Ecto neural progenitor cell (in vitro differentiated cells): Measurements from ENCODE around the gene CSNK1G2.
"Not testable (repeated sequence)": the region's sequence is repeated elsewhere in the genome, so short reads cannot be mapped to it uniquely, and the experiment has no call there.

Experiments used
- DNase-seq: peaks from one replicate; pipeline ENCODE4 v3.0.0-alpha.2; 2018; ENCODE audit warnings: low spot score

Gene CSNK1G2

DNA sequence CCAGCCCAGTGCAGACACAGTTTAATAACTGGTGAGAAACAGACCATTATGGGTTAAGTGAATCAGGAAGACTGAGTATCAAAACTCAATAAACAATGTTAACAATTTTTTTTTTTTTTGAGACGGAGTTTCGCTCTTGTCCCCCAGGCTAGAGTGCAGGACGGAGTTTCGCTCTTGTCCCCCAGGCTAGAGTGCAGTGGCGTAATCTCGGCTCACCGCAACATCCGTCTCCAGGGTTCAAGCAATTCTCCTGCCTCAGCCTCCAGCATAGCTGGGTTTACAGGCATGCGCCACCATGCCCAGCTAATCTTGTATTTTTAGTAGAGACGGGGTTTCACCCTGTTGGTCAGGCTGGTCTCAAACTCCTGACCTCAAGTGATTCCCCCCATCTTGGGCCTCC is 47.5 kb downstream of the CSNK1G2 start:
- DNase-seq, result not testable (repeated sequence)

DNA sequence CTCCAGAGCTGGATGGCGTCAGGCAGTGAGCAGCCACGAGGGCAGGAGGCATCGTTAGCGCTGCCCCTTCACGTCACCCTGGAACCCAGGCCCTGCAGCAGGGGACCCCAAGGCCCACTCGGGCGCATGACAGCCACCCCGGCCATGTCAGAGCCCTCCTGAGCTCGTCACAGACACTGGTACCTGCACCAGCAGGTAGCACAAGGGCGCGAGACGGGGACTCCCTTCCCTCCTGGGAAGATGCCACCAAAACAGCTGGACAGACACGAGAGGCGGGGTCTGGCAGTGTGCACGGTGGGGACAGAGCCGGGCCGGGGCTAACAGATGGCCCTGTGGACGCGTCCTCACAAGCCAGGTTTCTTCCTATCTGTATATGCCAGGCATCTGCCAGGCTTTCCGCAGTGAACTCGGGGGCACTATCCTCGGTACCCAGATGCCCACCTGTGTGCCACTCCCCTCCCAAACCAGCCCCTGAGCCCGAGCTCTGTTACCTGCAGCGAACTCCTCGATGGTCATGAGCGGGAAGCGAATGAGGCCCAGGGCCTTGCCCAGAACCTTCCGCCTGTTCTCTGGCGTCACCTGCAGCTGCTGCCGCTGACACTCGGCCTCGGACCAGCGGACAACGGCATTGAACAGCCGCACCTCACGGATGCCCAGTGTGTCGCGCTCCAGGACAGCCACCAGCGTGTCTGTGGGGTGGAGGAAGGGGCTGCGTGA is 48.7 kb downstream of the CSNK1G2 start:
- DNase-seq, result no peak

DNA sequence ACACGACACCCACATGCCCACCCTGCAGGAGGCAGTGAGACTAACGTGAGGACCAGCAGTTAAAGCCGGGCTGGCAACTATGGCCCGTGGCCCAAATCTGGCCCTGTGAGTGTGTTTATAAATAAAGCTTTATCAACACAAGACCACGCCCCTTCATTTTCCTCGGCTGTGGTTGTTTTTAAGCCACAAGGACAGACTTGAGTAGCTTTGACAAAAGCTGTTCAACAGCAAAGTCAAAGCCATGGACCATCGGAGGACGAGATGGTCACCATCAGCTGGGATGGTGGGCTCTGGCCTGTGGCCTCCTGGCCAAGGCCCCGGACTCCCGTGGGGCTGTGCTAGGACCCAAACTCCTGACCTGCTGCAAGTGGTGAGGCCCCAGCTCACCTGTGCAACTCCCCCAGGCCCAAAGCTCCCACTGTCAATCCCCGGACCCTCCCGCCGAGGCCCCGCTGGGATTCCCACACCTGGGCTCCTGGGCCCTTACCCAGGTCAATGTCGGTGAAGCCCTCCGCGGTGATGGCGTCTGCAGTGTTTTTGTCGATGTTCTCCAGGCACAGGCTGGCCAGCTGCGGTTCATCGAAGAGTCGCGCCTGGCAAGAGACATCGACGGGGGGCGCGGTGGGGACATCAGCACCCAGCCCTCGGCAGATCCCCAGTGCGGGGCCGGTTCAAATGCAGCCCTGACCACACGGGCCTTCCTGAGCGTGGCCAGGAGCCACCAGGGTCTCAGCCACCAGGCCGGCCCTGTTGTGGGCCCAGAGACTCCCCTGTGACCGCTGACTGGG is 49.5 kb downstream of the CSNK1G2 start:
- no peak for DNase-seq

DNA sequence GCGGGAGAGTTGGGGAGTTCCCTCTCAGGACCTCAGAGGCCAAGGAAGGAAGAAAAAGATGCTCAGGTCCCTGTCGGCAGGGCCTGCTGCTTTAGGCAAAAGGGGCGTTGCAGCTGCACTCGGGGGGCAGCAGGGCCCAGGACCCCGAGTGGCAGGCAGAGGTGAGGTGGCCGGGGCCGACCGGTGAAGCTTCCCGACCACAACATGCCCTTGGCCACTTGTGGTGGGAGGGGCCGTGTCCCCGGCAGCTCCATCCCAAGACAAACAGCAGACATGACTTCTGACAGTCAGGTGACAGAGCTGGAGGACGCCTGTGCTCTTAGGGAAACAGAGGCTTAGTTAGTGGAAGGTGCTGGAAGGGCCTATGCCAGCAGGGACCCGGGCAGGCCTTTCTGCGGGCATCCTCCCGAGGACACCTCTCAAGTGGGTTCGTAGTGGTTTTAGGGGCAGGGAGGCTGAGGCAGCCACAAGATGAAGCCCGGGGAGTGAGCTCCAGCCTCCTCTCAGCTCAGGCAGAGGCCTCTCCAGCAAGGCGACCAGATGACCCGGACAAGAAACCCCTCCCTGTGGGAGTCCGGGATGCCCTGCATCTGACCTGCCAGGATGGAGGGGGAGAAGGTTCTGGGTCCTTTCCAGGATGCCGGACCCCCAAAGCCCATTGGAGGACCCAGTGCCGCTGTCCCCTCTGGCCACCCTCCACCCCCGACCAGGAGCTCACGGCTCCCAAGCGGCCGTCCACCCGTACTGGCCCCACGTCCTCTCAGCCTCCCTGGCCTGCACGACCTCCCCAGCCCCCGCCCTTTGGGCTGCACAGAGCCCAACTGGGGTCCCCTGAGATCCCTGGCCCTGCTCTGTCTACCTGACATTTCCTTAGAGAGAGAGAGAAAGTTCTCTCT is 50.3 kb downstream of the CSNK1G2 start:
- no peak for DNase-seq

DNA sequence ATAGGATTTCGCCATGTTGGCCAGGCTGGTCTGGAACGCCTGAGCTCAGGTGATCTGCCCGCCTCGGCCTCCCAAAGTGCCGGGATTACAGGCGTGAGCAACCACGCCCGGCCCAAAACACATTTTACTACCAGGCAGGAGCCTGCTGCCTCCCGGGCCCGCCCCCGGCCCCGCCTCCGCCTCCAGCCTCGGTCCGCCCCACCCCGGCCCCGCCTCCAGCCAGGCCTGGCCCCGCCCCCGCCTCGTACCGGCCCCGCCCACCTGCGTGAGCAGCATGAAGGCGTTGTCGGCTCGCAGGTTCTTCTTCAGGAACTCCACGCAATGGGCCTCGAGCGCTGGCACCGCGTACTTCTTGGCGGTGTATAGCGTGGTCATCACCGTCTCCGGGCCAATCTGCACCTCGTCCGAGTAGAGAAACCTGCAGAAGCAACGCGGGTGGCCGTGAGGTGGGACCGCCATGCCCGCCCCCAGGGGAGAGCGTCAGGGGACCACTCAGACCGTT is 51.8 kb downstream of the CSNK1G2 start:
- no peak for DNase-seq

DNA sequence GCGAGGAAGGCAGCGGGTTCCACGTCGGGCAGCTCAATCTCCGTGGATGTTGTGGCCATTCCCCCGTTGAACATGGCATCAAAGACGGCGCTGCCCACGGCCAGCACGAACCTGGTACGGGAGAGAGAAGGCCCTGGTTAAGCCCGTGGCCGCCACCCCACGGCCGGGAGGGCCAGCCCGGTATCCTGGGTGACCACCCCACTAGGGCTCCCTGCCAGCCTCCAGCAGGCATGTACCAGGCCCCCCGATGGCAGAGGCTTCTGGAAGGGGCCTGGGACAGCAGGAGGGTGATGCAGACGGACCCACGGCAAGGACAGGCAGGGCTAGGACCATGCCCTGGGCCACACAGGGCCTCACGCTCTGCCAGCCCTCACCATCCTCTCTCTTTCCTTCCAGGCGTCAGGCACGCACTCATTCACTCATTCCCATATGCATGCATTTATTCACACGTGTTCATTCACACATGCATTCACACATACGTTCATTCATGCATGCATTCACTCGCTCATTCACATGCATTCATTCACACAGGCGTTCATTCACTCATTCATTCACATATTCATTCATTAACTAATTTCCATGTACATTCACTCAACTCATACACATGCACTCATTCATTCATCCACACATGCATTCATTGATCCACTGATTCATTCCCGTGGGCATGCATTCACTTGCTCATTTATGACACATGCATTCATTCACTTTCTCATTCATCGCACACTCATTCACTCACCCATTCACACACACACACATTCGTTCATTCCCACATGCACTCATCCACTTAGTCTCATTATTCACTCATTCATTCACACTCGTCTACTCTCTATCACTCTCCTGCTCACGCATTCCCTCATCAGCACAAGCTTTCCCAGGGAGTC is 56.6 kb downstream of the CSNK1G2 start:
- DNase-seq, result no peak

DNA sequence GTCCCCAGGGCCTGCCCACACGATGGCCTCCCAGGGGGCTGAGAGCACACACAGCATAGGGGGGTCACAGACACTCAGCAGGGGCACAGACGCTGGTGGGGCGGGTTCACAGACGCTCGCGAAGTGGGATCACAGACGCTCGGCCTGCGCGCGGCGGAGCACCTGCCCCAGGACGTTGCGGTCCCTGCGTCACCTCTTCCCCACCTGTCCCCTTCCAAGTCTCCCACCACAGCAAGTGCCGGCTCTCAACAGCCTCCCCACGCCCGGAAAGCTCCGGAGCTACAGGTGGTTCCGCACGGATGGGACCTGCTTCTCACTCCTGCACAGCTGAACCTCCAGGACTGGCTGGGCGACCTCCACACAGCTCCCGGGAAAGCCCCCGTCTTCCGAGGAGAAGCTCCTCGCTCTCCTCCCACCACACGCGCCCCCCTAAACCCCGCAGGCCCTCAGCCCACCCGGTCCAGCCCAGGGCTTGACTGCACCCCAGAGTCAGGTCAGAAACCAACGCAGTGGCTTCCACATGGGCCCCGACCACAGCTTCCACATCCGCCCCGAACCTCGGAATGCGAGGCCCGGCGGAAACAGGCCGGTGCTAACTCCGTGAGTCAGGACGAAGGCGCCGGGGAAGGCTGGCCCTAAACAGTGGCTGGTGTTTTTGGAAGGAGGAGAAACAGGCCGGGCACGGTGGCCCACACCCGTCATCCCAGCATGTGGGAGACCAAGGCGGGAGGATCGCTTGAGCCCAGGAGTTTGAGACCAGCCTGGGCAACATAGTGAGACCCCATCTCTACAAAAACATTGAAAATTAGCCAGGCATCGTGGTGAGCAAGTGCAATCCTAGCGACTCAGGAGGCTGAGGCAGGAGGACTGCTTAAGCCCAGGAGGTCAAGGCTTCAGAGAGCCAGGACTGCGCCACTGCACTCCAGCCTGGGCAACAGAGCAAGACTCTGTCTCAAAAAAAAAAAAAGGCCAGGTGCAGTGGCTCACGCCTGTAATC is 58.0 kb downstream of the CSNK1G2 start:
- DNase-seq, result no peak

DNA sequence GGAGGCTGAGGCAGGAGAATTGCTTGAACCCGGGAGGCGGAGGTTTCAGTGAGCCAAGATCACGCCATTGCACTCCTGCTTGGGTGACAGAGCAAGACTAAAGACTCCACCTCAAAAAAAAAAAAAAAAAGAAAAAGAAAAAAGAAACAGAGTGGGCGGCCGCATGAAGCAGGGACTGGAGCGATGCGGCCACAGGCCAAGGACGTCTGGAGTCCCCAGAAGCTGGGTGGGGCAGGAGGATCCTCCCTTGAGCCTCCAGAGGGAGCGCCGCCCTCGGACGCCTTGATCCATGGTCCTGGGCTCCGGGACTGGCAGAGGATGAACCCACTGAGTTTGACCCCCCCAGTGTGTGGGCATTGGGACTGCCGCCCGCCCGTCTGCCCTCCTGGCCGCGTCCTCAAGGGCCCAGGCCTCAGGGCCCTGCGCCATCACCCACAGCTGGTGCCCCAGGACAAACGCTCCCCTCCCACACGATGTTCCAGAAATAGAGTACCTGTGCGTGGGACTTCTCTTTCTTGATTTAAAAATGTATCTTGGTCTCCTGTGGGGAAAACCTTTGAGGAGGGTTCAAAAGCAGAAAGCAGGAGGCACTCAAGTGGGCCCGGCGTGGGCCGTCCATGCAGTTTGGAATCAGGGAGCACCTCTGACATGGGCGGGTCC is 59.0 kb downstream of the CSNK1G2 start:
- DNase-seq, result no peak

DNA sequence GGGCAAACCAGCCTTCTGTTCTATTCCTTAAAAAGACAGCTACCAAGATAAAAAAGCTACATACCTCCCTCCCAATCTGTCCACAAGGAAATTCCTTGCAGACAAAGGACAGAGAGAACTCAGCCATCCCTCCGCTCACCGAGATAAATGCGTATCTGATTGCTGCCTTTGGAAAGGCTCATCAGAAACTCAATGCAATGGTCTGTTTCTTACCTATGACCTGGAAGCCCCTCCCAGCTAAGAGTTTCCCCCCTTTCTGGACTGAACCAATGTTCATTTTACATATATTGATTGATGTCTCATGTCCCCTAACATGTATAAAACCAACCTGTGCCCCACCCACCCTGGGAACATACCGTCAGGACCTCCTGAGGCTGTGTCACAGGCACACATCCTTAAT is 62.9 kb downstream of the CSNK1G2 start:
- DNase-seq, result no peak

DNA sequence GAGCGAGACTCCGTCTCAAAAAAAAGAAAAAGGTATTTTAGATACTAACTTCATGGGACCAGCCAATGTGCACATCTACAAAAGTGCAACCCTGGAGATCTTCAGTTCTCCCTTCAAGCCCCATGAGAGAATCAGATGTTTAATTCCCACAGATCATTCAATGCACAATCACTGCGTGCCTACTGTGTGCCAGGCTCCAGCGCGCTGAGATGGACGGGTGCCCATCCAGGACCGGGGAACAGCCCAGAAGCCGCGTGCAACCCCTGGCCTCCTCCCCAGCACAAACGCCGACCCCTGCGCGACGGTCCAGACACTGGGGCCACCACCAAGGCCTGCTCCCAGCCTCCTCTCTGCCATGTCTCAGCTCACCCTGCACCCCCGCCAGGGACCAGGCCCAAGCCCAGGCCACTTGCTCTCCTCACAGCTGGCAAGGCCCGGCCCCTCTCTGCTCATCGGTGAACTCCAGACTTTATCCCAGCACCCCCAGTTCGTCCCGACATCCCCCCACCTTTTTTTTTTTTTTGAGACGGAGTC is 69.2 kb downstream of the CSNK1G2 start:
- no peak for DNase-seq

DNA sequence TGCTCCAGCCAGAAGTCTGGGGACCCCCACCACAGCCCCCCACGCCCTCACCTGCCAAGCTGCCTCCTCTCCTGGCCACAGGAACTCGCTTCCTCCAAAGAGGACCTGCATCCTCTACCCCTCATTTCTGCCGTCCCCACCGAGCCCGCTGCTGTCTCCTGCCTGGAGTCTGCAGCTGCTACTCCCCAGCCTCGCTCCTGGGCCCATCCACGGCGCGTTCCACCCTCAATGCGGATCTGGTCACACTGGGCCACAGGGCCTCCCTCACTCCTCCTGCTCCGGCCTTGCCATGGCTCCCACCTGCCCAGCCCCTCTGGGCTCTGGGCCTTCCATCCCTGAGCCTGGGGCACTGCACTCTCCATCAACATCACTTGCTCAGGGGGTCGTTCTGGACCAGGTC is 70.2 kb downstream of the CSNK1G2 start:
- no peak for DNase-seq

DNA sequence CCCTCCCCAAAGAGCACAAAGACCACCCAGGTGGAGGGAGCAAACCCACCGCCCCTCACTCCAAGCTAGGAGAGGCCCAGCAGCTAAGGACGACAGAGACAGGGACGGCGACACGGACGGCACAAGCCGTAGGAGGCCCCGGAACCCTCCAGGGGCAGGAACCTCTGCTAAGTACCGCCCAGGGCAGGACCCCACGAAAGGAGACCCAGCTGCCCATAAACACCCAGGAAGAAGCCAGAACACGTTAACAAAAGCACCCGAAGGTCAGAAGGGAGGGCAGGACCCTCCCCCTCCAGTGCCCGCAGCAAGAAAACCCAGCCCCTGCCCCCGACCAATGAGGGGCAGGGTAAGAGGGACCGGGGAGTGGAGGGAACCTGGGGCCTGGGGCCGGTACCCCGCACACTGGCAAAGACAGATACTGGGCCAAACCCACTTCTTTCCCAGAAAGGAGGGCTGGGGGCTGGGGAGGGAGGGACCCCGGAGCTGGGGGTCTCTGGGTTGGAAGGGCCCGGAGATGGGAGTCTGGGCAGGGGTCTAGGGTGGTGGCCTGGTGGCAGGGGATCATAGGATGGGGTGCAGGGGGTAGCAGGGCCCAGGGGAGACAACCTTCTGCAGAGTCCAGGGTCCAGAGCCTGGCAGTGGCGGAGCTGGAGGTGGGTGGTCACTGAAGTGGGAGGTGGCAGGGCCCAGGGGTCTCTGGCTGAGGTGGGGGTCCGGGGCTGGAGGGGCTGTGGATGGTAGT is 72.1 kb downstream of the CSNK1G2 start:
- no peak for DNase-seq

DNA sequence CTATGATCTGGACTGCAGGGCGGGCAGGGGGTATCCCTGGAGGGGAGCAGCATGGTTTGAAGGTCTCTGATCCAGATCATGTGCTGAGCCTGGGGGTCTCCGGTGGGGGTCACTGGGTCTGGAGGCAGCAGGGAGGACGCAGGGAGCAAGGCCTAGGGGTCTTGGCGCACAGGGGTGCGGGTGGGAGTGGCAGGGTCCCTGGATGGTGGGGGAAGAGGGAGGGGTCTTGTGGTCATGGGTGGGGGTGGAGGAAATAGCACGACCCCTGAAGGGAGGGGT is 72.7 kb downstream of the CSNK1G2 start:
- DNase-seq, result no peak

DNA sequence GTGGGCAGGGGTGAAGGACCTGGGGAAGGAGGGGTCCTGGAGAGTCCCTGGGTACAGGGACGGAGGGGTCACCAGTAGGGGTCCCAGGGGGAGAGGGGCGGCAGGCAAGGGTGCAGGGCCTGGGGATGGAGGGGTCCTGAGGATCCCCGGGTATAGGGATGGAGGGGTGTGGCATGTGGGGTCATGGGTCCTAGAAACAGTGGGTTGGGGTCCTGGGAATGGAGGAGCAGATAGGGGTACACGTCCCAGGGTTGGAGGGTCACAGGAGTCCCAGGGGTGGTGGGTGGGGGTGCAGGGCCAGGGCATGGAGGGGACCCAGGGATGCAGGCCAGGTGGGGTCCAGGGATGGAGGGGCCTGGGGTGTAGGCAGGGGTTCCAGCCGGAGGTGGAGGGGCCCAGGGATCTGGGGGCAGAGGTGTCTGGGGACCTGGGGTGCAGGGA is 73.2 kb downstream of the CSNK1G2 start:
- no peak for DNase-seq

DNA sequence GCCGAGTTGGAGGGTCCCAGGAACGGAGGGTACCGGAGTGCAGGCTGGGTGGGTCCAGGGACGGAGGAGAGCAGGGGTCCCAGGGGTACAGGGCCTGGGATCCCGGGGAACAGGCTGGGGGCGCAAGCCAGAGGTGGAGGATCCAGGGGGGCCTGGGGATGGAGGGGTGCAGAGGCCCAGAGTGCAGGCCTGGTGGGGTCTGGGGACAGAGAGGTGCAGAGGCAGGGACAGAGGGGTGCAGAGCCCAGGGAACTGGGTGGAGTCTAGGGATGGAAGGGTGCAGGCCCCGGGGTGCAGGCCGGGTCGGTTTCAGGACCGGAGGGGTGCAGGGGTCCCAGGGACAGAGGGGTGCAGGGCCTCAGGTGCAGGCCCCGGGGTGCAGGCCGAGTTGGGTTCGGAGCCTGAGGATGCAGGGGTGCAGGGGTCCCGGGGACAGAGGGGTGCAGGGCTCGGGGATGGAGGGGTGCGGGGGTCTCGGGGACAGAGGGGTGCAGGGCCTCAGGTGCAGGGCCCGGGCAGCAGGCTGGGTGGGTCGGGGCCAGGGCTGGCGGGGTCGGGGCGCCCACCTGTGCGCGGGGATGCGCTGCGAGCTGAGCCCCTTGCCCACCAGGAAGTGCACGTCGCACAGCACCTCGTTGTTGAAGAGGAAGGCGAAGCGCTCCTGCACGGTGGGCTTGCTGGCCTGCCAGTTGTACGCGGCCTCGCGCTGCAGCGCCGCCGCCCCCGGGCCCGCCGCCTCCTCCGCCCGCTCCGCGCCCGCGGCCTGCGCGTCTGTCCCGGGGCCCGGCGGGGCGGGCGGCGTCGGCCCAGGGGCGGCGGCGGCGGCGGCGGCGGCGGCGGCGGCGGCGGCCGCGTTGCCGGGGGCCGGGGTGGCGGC is 74.0 kb downstream of the CSNK1G2 start:
- DNase-seq, result peak; percentile 64

DNA sequence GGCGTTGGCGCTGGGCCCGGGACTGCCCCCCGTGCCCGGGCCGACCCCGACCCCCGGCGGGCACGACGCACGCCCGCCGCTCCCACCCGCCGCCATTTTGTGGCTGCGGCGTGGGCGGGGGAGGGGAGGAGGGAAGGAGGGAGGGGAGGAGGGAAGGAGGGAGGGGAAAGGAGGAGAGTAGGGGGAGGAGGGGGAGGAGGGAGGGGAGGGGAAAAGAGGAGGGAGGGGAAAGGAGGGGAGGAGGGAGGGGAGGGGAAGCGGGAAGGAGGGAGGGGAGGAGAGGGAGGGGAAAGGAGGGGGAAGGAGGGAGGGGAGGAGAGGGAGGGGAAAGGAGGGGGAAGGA is 74.6 kb downstream of the CSNK1G2 start, which contains the start of gene BTBD2:
Gene BTBD2 (minus strand): TSS at position 107 of the 343 bp plus-strand sequence. CDS start 11 bp downstream, at position 96.
- DNase-seq, result no peak

DNA sequence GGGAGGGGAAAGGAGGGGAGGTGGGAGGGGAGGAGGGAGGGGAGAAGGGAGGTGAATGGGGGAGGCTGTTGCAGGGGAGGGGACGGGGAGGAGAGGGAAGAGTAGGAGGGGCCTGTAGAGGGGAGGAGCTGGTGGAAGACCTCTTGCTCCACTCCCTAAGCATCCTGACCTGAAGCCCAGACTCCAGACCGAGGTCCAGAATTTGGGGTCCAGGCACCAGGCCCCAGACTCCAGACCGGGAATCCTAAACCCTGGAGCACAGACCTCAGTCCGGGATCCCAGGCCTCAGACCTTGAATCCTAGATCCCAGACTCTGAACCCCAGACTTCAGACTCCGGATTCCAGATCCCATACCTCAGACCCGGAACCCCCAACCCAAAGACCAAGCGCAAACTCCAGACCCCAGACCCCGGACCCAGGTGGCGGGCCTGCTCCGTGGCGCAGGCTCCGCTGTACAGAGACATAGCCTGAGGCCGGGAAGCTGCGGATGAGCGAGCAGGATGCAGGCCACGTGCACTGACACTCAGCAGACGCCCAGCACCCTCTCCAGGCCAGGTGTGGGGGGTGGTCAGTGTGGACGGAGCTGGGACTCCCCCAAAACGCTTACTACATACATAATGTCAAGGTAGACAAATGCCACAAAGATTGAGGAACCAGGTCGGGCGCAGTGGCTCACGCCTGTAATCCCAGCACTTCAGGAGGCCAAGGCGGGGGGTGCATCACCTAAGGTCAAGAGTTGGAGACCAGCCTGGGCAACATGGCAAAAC is 75.3 kb downstream of the CSNK1G2 start:
- peak; percentile 63 for DNase-seq
